Stimulated activated CD8-positive, alpha-beta memory T cell treated with anti-CD3 and anti-CD28 coated beads, Interleukin-4, amount 100 ng/mL, for 24 hours (primary cell): Measurements from ENCODE around the gene ELSPBP1.
"Not testable (repeated sequence)": the region's sequence is repeated elsewhere in the genome, so short reads cannot be mapped to it uniquely, and the experiment has no call there.

Source experiments
- DNase-seq: peaks from one replicate; pipeline ENCODE4 v3.0.0-alpha.2; 2020; ENCODE audit warnings: low read depth

Gene ELSPBP1

DNA sequence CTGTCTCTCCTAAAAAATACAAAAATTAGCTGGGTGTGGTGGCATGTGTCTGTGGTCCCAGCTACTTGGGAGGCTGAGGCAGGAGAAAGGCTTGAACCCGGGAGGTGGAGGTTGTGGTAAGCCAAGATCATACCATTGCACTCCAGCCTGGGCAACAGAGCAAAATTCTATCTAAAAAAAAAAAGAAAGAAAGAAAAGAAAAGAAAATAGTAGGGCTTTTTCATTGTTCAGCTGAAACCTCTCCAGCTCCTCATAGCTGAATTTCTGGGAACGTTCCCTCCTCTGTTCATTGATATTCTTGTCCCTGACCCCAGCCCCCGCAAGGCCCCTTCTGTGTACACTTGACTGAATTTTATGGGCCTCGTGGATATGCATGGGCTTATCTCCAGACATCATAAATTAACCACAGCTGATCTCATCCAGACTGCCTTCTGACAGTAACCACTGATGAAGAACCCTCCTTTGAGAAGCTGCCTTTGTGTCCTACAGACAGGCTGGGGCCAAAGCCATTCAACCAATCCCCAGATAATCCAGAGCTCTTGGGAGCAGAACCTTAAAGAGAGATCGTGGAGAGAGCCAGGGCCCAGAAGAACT, at the start of gene ELSPBP1:
ELSPBP1 (plus strand) TSS at position 424 of the 594 bp plus-strand sequence. CDS start 14,036 bp downstream, outside the sequence.
- no peak for DNase-seq

DNA sequence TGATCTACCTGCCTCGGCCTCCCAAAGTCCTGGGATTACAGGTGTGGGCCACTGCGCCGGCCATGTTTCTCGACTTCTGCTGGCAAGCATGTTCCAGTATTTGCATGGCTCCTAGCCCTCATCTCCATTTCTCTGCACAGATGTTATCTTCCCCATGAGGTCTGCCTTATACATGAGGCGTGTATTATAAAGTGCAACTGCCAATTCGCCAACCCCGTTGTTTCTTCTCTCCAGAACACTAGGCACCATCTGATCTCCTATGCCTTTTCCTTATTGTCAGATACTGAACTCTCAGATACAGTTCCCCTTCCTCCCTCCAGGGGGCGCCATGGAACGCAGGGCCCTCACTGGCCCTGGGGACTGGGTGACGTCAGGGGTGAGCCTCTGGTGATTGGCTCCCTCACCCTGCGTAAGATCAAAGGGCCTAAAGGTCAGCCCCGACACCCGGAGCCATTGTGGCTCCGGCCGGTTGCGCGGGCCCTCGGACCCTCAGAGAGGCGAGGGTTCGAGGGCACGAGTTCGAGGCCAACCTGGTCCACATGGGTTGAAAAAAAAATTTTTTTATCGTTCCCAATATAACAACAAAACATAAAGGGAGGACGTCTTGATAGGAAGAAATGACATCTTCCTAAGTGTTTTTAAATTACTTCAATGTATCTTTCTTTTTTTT, 44.4 kb upstream of the ELSPBP1 start:
- not testable (repeated sequence) for DNase-seq

DNA sequence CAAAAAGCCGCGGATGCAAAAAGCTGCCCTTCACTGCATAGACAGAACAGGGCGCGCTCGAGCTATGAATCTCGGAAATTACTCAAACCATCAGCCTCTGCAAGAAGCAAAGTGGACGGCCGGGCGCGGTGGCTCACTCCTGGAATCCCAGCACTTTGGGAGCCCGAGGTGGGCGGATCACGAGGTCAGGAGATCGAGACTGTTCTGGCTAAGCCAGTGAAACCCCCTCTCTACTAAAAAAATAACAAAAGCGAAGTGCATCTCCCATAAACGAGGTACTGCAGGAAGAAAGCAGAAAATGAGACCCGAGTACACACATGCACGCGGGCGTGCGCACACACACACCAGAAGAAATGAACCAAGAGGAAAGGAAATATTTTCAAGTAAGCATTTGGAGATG, 42.3 kb upstream of the ELSPBP1 start:
- not testable (repeated sequence) for DNase-seq

DNA sequence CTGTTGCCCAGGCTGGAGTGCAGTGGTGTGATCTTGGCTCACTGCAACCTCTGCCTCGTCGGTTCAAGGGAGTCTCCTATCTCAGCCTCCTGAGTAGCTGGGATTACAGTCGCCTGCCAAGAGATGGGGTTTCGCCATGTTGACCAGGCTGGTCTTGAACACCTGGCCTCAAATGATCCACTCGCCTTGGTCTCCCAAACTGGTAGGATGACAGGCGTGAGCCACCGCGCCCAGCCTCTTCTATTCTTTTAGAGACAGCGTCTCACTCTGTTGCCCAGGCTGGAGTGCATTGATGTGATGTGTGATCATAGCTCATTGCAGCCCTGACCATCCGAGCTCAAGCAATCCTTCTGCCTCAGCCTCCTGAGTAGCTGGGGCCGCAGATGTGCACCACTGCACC, 38.5 kb upstream of the ELSPBP1 start:
- DNase-seq, result not testable (repeated sequence)

DNA sequence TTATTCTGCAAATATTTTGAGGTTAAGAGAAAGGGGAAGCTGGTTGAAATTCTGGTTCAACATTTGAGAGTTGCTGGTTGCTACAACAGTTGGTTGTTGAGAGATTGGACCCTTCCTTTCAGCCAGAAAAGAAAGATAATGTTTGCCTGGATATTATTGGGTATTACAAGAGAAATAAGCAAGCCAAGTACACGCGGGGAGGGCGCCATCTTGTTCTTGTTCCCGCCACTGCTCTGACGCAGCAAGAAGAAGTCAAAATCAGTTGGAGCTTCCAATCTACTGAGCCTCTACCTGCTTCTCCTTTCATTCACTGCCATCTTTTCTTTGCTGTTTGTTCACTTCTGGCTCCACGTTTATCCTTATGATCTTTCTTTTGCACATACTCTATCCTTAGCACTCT, 20.9 kb upstream of the ELSPBP1 start:
- no peak for DNase-seq

- DNase-seq, result no peak
Observed at GRCh38 chr19:47991191-47991808, 3.1 kb upstream of the ELSPBP1 start.

GRCh38 chr19:47992070-47992469, 2.4 kb upstream of the ELSPBP1 start, which contains the start of gene BSPH1:
BSPH1 (minus strand) TSS chr19:47992170; CDS start chr19:47992081, 89 bp downstream.
- DNase-seq, result no peak

- no peak for DNase-seq
Observed at GRCh38 chr19:47996230-47996727, 1.8 kb downstream of the ELSPBP1 start.

DNA sequence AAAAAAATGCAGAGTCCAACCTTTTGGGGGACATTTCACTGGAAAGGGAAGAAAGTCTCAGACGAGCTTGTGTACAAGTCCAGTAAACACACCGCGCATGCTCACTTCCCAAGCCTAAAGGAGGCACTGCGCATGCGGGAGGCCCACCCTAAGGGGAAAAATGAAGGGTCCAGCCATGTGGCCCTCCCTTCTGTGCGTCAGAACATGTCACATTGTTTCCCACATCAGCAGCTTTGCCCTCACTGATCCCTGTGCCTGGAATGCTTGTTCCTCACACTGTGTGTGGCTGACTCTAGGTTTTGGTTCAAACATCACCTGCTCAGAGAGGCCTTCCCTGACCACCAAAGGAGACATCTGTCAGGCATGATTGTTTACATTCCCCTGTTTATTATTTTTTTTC, 4.4 kb downstream of the ELSPBP1 start:
- DNase-seq, result no peak

- DNase-seq, result no peak
Observed at GRCh38 chr19:48000846-48001245, 6.4 kb downstream of the ELSPBP1 start.

DNA sequence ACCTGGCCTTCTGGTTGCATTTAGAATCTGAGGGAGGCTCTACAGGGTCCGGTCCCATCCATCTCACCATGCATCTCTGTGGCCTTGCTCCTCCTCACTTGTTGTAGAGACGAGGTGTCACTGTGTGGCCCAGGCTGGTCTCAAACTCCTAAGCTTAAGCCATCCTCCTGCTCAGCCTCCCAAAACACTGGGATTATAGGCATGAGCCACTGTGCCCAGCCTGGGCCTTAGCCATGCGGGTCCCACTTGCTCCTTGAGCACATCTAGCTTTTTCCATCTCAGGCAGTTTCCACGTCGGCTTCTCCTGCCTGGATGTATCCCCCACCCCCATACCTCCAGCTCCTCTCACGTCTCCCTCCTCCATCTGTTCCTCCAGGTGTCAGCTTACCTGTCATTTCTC, 9.8 kb downstream of the ELSPBP1 start:
- DNase-seq, result no peak

DNA sequence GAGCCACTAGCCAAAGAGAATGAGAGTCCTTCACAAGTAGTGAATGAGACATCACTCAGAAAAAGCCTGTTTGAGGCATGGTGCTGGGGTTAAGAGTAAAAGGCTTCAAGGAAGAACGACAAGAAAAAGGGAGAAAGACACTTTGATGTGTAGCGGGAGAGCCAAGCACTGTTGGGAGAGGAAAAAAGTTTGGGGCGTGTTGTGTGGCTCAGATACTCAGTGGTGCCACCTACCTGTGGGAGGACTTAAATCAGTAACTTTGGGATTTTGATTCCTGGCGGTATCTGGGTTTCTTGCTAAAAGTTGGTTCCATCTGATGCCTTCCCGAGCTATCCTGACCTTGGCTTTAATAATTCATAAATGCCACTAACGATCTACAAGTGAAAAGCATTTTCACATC, 12.3 kb downstream of the ELSPBP1 start:
- DNase-seq, result no peak

- no peak for DNase-seq
Observed at GRCh38 chr19:48010932-48011758, 16.7 kb downstream of the ELSPBP1 start.

DNA sequence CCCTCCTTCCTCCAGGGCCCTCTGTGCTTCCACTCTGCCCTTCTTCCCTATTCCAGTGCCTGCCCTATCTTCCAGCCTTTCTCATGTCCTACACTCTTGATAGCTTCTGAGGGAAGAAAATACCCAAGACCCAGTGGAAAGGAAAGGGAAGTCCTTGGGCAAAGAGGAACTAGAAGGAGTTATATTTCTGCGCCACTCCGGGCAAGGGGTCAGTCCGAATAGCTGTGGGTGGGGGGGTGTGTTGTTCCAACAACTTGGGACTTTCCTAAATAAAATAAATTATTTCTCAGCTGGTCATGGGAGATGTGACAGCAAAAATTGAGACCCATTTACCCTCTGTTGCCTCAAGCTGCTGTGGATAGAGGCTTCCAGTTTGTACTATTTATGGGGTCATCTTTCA, 26.3 kb downstream of the ELSPBP1 start:
- DNase-seq, result no peak

DNA sequence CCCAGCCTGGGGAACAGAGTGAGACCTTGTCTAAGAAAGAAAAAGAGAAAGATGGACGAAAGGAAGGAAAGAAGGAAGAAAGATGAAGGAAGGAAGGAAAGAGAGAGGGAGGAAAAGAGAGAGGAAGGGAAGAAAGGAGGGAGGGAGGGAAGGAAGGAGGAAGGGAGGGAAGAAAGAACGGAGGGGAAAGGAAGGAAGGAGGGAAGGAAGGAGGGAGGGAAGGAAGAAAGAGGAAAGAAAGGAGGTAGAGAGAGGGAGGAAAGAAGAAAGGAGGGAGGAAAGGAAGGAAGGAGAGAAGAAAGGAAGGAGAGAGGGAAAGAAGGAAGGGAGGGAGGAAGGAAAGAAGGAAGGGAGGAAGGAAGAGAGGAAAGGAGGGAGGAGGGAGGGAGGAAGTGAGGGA, 28.6 kb downstream of the ELSPBP1 start:
- DNase-seq, result no peak

DNA sequence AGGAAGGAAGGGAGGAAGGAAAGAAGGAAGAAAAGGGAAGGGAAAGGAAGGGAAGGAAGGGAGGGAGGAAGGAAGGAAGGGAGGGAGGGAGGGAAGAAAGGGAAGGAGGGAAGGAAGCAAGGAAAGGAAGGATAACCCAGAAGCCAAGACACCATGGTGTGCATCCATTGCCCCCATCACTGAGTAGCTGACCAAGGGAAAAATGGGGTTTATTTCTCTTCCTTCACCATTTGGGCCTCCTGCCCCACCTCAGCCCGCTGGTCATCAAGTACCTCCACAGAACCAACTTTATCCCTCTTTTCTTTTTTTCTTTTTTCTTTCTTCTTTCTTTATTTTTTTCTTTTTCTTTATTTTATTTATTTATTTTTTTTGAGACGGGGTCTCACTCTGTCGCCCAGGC, 29.1 kb downstream of the ELSPBP1 start:
- no peak for DNase-seq

DNA sequence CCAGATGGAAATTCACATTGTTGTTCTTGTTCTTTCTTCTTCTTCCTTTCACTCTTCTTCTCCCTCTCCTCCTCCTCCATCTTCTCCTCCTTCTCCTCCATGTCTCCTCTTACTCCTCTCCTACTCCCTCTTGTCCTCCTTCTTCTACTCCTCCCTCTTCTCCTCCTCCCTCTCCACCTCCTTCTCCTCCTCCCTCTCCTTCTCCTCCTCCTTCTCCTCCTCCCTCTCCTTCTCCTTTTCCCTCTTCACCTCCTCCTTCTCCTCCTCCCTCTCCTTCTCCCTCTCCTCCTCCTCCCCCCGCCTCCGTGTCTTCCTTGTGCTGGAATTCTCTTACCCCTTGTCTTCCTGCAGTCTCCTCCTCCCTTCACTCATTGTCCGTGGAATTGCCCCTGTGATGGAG, 31.0 kb downstream of the ELSPBP1 start:
- DNase-seq, result no peak

GRCh38 chr19:48029431-48029830, 35.0 kb downstream of the ELSPBP1 start:
- DNase-seq, result no peak

DNA sequence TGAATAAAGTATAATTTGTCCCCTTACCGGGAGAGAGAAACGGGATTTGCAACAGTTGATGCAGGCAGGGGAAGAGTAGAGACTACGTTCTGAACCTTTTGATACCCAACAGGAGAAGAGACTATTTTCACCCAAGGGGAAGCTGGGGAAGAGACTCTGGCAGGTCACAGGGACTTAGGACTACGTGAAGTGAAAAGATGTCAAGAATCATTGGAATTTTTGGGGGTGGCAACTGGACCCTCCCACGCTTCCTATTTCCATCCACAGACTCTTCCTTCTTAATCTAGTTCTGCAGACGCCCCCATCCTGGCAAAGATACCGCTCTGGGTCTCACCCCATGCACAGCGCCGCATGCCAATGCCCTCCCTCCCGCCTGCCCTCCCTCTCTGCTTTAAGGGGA, 35.6 kb downstream of the ELSPBP1 start:
- no peak for DNase-seq

GRCh38 chr19:48033604-48034003, 39.2 kb downstream of the ELSPBP1 start:
- no peak for DNase-seq

DNA sequence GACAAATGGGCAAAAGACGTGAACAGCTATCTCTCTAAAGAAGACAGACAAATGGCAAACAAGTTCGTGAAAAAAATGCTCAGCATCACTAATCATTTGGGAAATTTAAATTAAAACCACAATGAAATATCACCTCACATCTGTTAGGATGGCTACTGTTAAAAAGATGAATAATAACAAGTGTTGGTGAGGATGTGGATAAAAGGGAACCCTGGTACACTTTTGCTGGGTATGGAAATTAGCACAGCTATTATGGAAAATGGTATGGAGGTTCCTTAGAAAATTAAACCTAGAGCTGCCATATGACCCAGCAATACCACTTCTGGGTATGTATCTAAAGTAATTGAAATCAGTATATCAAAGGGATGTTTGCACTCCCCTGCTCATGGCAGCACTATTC, 42.3 kb downstream of the ELSPBP1 start:
- DNase-seq, result no peak

DNA sequence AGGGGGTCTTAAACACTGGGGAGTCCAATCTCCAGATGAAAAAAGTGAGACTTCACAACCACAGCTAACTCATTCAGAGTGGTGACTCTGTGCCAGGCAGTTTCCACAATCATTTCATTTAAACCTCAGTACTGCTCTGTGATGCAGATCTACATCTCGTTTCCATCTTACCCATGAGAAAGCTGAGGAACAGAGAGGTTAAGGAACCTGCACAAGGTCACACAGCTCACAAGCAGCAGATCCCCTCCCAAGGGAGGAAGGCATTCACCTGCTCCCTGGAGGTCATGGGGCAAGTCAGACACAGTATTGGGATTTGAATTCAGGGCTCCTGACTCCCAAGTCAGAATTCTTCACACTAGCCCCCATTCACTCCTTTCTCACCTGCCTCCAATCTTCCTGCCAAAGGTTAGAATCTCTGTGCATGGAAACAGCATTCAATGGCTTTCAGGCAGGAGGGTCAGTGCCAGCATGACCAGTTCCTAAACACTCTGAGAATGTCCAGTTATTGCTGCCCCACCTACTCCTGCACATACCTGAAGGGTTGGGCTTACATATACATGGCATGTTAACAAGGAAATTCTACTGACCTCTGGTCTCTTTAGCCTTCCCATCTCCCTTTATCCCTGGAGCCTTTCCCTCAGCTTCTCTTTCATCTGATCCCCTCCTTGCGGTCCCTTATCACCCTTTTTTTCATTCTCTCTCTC, 47.6 kb downstream of the ELSPBP1 start:
- DNase-seq, result no peak
